Natural killer cell (primary cell): ENCODE measurements around the gene SLC7A14. TPM values are rescaled to one million over a fixed set of nuclear protein-coding genes. Genes with fewer than 3 reads are reported as not detected.

ENCODE experiments used
- ATAC-seq, 3 donors: fragments of 150-1000 bp in 2 of 3; fragments of 200-7000 bp in 1 of 3; cut with Tn5 transposase; 1 replicate in 1 of 3; 2 replicates in 2 of 3; pipeline ENCODE4 v1.10.0; 2021; ENCODE audit warnings: mild to moderate bottlenecking in 2 of 3, moderate library complexity in 2 of 3
- DNase-seq, 2 donors: peaks; one replicate each; pipeline versions ENCODE4 v3.0.0 to v3.0.0-alpha.2; 2013 to 2021; ENCODE audit warnings: mixed read lengths in 1 of 2
- H3K27ac ChIP-seq: one replicate; pipeline ENCODE4 v1.5.1; 2013; ENCODE audit warnings: mild to moderate bottlenecking, low read length
- H3K27me3 ChIP-seq: one replicate; pipeline ENCODE4 v1.6.1; 2013; ENCODE audit warnings: low read length; ENCODE audit not compliant: control insufficient read depth, insufficient read depth
- H3K36me3 ChIP-seq: one replicate; pipeline ENCODE4 v1.6.1; 2013; ENCODE audit warnings: low read length; ENCODE audit not compliant: control insufficient read depth, insufficient read depth
- H3K4me1 ChIP-seq: one replicate; pipeline ENCODE4 v1.6.1; 2013; ENCODE audit warnings: low read length; ENCODE audit not compliant: control insufficient read depth, insufficient read depth
- H3K4me3 ChIP-seq: one replicate; pipeline ENCODE4 v1.5.1; 2013; ENCODE audit warnings: low read length
- H3K9me3 ChIP-seq: one replicate; pipeline ENCODE4 v1.6.1; 2013; ENCODE audit warnings: low read length; ENCODE audit not compliant: control insufficient read depth, insufficient read depth
- H3K27ac Mint-ChIP-seq, 2 donors: one replicate each; pipeline ENCODE4 v1.8.0; 2022; ENCODE audit warnings: mild to moderate bottlenecking in 2 of 2, mixed read lengths in 2 of 2, moderate library complexity in 1 of 2
- H3K27me3 Mint-ChIP-seq, 2 donors: one replicate each; pipeline ENCODE4 v1.8.0; 2022; ENCODE audit warnings: low read depth in 2 of 2, mixed read lengths in 2 of 2
- H3K36me3 Mint-ChIP-seq: one replicate; pipeline ENCODE4 v1.8.0; 2022; ENCODE audit warnings: mixed read lengths
- H3K4me1 Mint-ChIP-seq, 2 donors: one replicate each; pipeline ENCODE4 v1.8.0; 2022; ENCODE audit warnings: mixed read lengths in 2 of 2
- H3K4me3 Mint-ChIP-seq: one replicate; pipeline ENCODE4 v1.8.0; 2022; ENCODE audit warnings: mild to moderate bottlenecking, moderate library complexity, mixed read lengths
- H3K9me3 Mint-ChIP-seq, 2 donors: one replicate each; pipeline ENCODE4 v1.8.0; 2022; ENCODE audit warnings: mixed read lengths in 2 of 2
- CTCF ChIP-seq: fragments of 200-600 bp; IDR thresholded peaks from one replicate; pipeline ENCODE4 v1.8.0; 2022; ENCODE audit warnings: antibody characterized with exemption
- WGBS: methylation state at CpG from one replicate; pipeline ENCODE4 v1.1.7; 2013; ENCODE audit warnings: missing lambda C conversion rate; ENCODE audit not compliant: insufficient coverage; 5-methylcytosine and 5-hydroxymethylcytosine counted together
- intact Hi-C: fragments of 100-400 bp; cut with micrococcal nuclease; formaldehyde crosslinking; loops from one replicate; pipeline ENCODE4 v1.14.2; 2022
- total RNA-seq, 4 donors: library from RNA; stranded (reverse); fragments of 120-200 nt in 1 of 4; gene quantifications; one replicate each; pipeline versions ENCODE4 v1.2.3 to v1.2.4, GENCODE V29; 2013 to 2022

The SLC7A14 gene
- total RNA-seq, 3 donors from 2014 or later (not counting 1 experiment from before 2014, with no cell fraction given), result not detected

- H3K4me3 Mint-ChIP-seq, result no peak overlapping the region
- H3K27ac Mint-ChIP-seq, result no peak overlapping the region
- no peak for ATAC-seq
- TF ChIP-seq CTCF, result no peak
- H3K4me3 ChIP-seq, result no peak overlapping the region
- no peaks in the 10 kb centered on the region for H3K4me1 ChIP-seq
- no peaks in the 10 kb centered on the region for H3K9me3 Mint-ChIP-seq
- no peaks in the 10 kb centered on the region for H3K36me3 ChIP-seq
- no peak for DNase-seq
- H3K4me1 Mint-ChIP-seq, result no peaks in the 10 kb centered on the region
- no peaks in the 10 kb centered on the region for H3K27me3 ChIP-seq
- H3K27me3 Mint-ChIP-seq, result peaks cover 8 to 16% of the 10 kb centered on the region in 2 donors
- WGBS, result 11% methylated on average over 2 of the region's 2 CpGs
- H3K9me3 ChIP-seq, result no peaks in the 10 kb centered on the region
- H3K27ac ChIP-seq, result no peak overlapping the region
- intact Hi-C loops, result no loop called here
- no peaks in the 10 kb centered on the region for H3K36me3 Mint-ChIP-seq
Observed at GRCh38 chr3:170523248-170523647, 62.6 kb downstream of the SLC7A14 start.

GRCh38 chr3:170522201-170522600 is 63.7 kb downstream of the SLC7A14 start:
- no peaks in the 10 kb centered on the region for H3K9me3 Mint-ChIP-seq
- H3K4me1 ChIP-seq, result no peaks in the 10 kb centered on the region
- no peaks in the 10 kb centered on the region for H3K36me3 Mint-ChIP-seq
- peaks cover 12 to 16% of the 10 kb centered on the region in 2 donors for H3K27me3 Mint-ChIP-seq
- H3K4me3 ChIP-seq, result no peak overlapping the region
- no peak for TF ChIP-seq CTCF
- no peak overlapping the region for H3K27ac ChIP-seq
- H3K4me1 Mint-ChIP-seq, result no peaks in the 10 kb centered on the region
- ATAC-seq, result no peak
- no peak overlapping the region for H3K4me3 Mint-ChIP-seq
- WGBS, result 65% methylated on average over 1 of the region's 2 CpGs
- H3K36me3 ChIP-seq, result no peaks in the 10 kb centered on the region
- H3K9me3 ChIP-seq, result no peaks in the 10 kb centered on the region
- no peak for DNase-seq
- H3K27me3 ChIP-seq, result no peaks in the 10 kb centered on the region
- no peak overlapping the region for H3K27ac Mint-ChIP-seq
- intact Hi-C loops, result no loop called here

GRCh38 chr3:170520996-170521395 is 64.9 kb downstream of the SLC7A14 start:
- Histone ChIP-seq H3K27ac (no peak overlapping the region), H3K9me3 (no peaks in the 10 kb centered on the region), H3K4me1 (no peaks in the 10 kb centered on the region), H3K4me3 (no peak overlapping the region), H3K27me3 (no peaks in the 10 kb centered on the region), H3K36me3 (no peaks in the 10 kb centered on the region)
- no peak for DNase-seq
- H3K27ac Mint-ChIP-seq, result no peak overlapping the region
- H3K9me3 Mint-ChIP-seq, result no peaks in the 10 kb centered on the region
- intact Hi-C loops, result no loop called here
- H3K4me1 Mint-ChIP-seq, result no peaks in the 10 kb centered on the region
- no peak overlapping the region for H3K4me3 Mint-ChIP-seq
- H3K36me3 Mint-ChIP-seq, result no peaks in the 10 kb centered on the region
- TF ChIP-seq CTCF, result no peak
- WGBS, result 47% methylated on average over 2 of the region's 2 CpGs
- no peak for ATAC-seq
- H3K27me3 Mint-ChIP-seq, result peaks cover 13 to 16% of the 10 kb centered on the region in 2 donors

- no peak for DNase-seq
- Histone ChIP-seq H3K36me3 (no peaks in the 10 kb centered on the region), H3K9me3 (no peaks in the 10 kb centered on the region), H3K27me3 (peaks cover 2% of the 10 kb centered on the region), H3K4me3 (no peak overlapping the region), H3K27ac (no peak overlapping the region), H3K4me1 (no peaks in the 10 kb centered on the region)
- Mint-ChIP-seq H3K36me3 (no peaks in the 10 kb centered on the region), H3K9me3 (no peaks in the 10 kb centered on the region), H3K27me3 (peaks cover 9 to 16% of the 10 kb centered on the region in 2 donors), H3K27ac (no peak overlapping the region), H3K4me1 (no peaks in the 10 kb centered on the region), H3K4me3 (no peak overlapping the region)
- TF ChIP-seq CTCF, result no peak
- WGBS, result 74% methylated on average over 2 of the region's 3 CpGs
- intact Hi-C loops, result no loop called here
- no peak for ATAC-seq
Observed at GRCh38 chr3:170517242-170517945, 68.5 kb downstream of the SLC7A14 start.
